GM13976 (cell line): ENCODE measurements around the gene CACNA2D3.

Experiments used
- DNase-seq: peaks from one replicate; pipeline ENCODE4 v3.0.0; 2012; ENCODE audit warnings: low spot score
- CTCF ChIP-seq: IDR thresholded peaks from 2 replicates; pipeline ENCODE4 v1.5.1; 2012; ENCODE audit warnings: borderline replicate concordance, mild to moderate bottlenecking; ENCODE audit not compliant: insufficient read depth; ENCODE audit errors: extremely low read depth, missing control alignments, control extremely low read depth
- in situ Hi-C: fragments of 300-500 bp; cut with MboI; formaldehyde crosslinking; loops from one replicate; pipeline ENCODE4 v1.12.0; 2022; ENCODE audit warnings: low sequenced_read_pairs, mixed read lengths, inconsistent platforms; ENCODE audit not compliant: unreplicated experiment

CACNA2D3 gene

DNA sequence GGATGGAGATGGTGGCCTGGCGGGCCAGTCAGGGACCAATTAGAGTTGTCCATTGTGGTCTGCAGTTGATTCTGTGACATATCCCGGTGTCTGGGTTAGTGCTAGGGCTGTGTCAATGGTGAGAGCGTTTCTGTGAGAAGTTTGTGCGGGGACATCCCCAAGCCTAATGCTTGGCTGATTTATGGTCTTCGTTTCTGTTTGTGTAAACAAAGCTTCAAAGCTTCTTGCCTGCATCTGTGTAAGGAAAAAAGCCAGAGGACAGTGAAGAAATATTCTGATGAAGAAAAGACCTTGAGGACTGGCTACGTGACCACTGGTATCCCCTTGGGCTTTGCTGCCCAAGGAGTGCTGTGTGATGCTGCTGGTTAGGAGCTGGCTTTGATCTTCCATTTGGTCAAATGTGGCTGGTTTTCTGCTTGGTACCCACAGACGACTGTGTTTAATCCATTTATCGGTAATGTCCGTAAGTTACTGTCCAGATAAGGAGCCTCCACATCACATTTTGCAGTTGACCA is 880.1 kb downstream of the CACNA2D3 start:
- in situ Hi-C loops: no loop called here
- no peak for DNase-seq
- TF ChIP-seq CTCF: no peak

- no peak for DNase-seq
- no peak for TF ChIP-seq CTCF
- in situ Hi-C loops: no loop called here
Measured at GRCh38 chr3:55006244-55006676, 883.9 kb downstream of the CACNA2D3 start.

DNA sequence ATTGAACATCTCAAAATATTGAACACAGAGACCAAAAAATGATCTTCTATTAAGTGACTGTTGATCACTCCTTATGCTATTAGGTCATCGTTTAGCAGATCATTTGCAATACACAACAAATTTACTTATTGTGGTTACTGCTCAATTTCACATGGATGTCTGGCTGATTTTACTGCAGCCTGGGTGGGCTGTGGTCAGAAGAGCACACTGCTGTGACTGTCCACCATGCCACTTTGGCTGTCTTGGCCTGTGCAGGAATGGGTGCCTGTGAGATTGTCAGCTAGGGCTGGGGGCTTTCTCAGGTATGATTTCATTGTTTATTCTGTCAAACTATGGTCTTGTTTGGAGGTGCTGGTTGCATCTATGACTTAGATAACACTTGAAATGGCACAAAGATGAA is 885.6 kb downstream of the CACNA2D3 start:
- TF ChIP-seq CTCF: no peak
- in situ Hi-C loops: no loop called here
- DNase-seq: no peak

DNA sequence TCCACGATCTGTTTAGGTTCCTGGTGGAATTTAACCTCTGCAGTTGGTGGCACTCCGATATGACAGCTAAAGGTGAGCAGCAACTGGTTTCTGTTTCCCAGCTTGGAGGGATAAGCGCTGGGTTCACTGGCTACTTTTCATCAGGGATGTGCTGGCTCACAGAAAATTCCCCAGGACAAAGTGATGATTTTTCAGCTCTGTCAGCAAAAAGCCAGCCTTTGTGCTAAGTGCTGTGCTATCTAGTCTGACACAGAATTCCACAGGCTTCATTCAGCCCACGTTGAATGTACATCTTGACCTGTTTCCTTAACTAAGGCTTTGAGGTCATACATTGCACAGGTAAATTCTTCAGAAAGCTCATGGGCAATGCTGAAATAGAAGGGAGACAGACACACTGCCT is 887.0 kb downstream of the CACNA2D3 start:
- no peak for TF ChIP-seq CTCF
- in situ Hi-C loops: no loop called here
- no peak for DNase-seq

- no peak for DNase-seq
- in situ Hi-C loops: no loop called here
- TF ChIP-seq CTCF: no peak
Measured at GRCh38 chr3:55012091-55012490, 889.7 kb downstream of the CACNA2D3 start.

DNA sequence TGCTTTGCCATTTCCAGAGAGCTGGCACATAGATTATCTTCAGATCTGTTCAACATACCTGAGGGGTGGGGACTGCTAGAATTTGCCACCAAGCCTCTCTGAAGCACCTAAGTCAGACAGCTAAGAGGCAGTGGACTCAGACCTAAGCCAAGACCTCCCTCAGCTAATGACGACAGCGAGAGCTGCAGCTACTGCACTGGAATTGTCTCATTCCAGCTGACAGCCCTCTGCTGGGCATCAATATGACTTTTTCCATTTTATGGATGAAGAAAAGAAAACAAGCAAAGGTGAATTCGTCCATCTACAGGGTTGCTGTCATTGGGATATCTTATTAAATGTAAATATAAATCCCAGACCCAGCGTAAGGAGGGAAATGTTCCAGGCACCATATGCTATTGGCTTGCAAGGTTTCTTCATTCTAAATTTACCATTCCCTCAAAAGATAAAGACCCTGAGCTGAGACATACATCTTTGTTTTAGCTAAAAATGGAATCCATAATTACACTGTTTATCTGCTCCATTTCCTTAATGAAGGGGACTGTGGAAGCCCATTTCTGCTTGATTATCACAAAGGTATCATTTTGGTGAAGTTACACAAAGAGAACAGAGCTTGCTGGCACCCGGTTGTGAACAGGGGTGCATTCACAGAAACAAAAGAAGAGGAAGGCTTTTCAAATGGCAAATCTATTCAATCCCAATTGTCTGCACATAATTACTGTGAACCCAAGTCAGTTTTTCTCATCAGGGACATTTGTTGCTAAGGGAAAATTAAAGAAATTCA is 891.0 kb downstream of the CACNA2D3 start:
- DNase-seq: no peak
- in situ Hi-C loops: no loop called here
- TF ChIP-seq CTCF: no peak
